GM19099 (cell line): ENCODE data around the gene TUBD1.

Experiments
- POLR2A ChIP-seq: IDR thresholded peaks from 3 replicates; pipeline ENCODE4 v1.6.1; 2011; ENCODE audit warnings: low read depth; ENCODE audit not compliant: insufficient read length; ENCODE audit errors: extremely low read depth

TUBD1 gene

GRCh38 chr17:59830846-59831486 lies 61.8 kb downstream of the TUBD1 start:
- no peak for TF ChIP-seq POLR2A

- TF ChIP-seq POLR2A, result no peak
These were observed 62.6 kb downstream of the TUBD1 start for GRCh38 chr17:59830007-59830630.

- no peak for TF ChIP-seq POLR2A
These were observed 63.3 kb downstream of the TUBD1 start for GRCh38 chr17:59829217-59830006.

- TF ChIP-seq POLR2A, result peak; percentile 40
These were observed 63.9 kb downstream of the TUBD1 start for GRCh38 chr17:59828819-59829216.

- TF ChIP-seq POLR2A, result no peak
These were observed 64.3 kb downstream of the TUBD1 start for GRCh38 chr17:59828478-59828760.

- peak; percentile 83 for TF ChIP-seq POLR2A
These were observed 64.8 kb downstream of the TUBD1 start for GRCh38 chr17:59827721-59828477.

- TF ChIP-seq POLR2A, result peak; percentile 28
These were observed 65.9 kb downstream of the TUBD1 start for GRCh38 chr17:59826706-59827453.

GRCh38 chr17:59825533-59826322 lies 67.0 kb downstream of the TUBD1 start:
- no peak for TF ChIP-seq POLR2A

- no peak for TF ChIP-seq POLR2A
These were observed 76.8 kb downstream of the TUBD1 start for GRCh38 chr17:59815965-59816364.

GRCh38 chr17:59814685-59815084 lies 78.1 kb downstream of the TUBD1 start:
- no peak for TF ChIP-seq POLR2A

- TF ChIP-seq POLR2A, result no peak
These were observed 78.5 kb downstream of the TUBD1 start for GRCh38 chr17:59814276-59814675.

GRCh38 chr17:59812139-59812538 lies 80.6 kb downstream of the TUBD1 start:
- TF ChIP-seq POLR2A, result no peak

GRCh38 chr17:59811209-59811608 lies 81.5 kb downstream of the TUBD1 start:
- TF ChIP-seq POLR2A, result no peak

GRCh38 chr17:59810894-59811153 lies 81.9 kb downstream of the TUBD1 start:
- no peak for TF ChIP-seq POLR2A
